ENCODE measurements around the gene MAP2. TPM values are rescaled to one million over a fixed set of nuclear protein-coding genes. Genes with fewer than 3 reads are reported as not detected.

MAP2 gene
- total and polyA plus RNA-seq, 2 of the 13 experiments (the other 11 are each of a cell fraction or from before 2014, with no cell fraction given), result 0.08 TPM; not detected in 1

DNA sequence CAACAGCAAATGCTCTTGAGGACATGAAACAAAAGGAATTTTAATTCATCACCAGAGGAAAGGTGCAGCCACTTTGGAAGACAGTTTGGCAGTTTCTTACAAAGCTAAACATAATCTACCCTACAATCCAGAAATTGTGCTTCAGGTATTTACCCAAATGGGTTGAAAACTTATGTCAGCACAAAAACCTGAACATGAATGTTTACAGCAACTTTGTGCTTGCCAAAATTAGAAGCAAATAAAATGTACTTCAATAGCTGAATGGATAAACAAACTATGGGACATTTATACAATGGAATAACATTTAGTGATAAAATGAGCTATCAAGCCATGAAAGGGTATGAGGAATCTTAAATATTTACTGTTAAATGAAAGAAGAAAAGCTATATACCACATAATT lies 6.9 kb upstream of the MAP2 start:
- FAIRE-seq (no peak), ATAC-seq (no peak), DNase-seq (ENCODE audit: low spot score) (no peak)
- POLR2A ChIA-PET, result no interaction called here
- TF ChIP-seq ZNF232 (CRISPR knock-in tag; IDR thresholded peaks at IDR 0.05; ENCODE audit: borderline replicate concordance), result no peak
- TF ChIP-seq ZNF264 (CRISPR knock-in tag; IDR thresholded peaks at IDR 0.05), result no peak
- TF ChIP-seq ZNF101 (CRISPR knock-in tag; IDR thresholded peaks at IDR 0.05; ENCODE audit: borderline replicate concordance, low read depth), result no peak
- no peak for TF ChIP-seq NCOA2 (CRISPR knock-in tag; IDR thresholded peaks at IDR 0.05)
- TF ChIP-seq TCF7L2 (IDR thresholded peaks at IDR 0.05; ENCODE audit: low read depth, low read length), result no peak
- TF ChIP-seq, protein P1, sequence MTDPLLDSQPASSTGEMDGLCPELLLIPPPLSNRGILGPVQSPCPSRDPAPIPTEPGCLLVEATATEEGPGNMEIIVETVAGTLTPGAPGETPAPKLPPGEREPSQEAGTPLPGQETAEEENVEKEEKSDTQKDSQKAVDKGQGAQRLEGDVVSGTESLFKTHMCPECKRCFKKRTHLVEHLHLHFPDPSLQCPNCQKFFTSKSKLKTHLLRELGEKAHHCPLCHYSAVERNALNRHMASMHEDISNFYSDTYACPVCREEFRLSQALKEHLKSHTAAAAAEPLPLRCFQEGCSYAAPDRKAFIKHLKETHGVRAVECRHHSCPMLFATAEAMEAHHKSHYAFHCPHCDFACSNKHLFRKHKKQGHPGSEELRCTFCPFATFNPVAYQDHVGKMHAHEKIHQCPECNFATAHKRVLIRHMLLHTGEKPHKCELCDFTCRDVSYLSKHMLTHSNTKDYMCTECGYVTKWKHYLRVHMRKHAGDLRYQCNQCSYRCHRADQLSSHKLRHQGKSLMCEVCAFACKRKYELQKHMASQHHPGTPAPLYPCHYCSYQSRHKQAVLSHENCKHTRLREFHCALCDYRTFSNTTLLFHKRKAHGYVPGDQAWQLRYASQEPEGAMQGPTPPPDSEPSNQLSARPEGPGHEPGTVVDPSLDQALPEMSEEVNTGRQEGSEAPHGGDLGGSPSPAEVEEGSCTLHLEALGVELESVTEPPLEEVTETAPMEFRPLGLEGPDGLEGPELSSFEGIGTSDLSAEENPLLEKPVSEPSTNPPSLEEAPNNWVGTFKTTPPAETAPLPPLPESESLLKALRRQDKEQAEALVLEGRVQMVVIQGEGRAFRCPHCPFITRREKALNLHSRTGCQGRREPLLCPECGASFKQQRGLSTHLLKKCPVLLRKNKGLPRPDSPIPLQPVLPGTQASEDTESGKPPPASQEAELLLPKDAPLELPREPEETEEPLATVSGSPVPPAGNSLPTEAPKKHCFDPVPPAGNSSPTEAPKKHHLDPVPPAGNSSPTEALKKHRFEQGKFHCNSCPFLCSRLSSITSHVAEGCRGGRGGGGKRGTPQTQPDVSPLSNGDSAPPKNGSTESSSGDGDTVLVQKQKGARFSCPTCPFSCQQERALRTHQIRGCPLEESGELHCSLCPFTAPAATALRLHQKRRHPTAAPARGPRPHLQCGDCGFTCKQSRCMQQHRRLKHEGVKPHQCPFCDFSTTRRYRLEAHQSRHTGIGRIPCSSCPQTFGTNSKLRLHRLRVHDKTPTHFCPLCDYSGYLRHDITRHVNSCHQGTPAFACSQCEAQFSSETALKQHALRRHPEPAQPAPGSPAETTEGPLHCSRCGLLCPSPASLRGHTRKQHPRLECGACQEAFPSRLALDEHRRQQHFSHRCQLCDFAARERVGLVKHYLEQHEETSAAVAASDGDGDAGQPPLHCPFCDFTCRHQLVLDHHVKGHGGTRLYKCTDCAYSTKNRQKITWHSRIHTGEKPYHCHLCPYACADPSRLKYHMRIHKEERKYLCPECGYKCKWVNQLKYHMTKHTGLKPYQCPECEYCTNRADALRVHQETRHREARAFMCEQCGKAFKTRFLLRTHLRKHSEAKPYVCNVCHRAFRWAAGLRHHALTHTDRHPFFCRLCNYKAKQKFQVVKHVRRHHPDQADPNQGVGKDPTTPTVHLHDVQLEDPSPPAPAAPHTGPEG (CRISPR knock-in tag; IDR thresholded peaks at IDR 0.05), result no peak
- TF ChIP-seq AGO1 (IDR thresholded peaks at IDR 0.05; ENCODE audit: low read depth, low read length, poor library complexity, severe bottlenecking), result no peak
- TF ChIP-seq, protein P2, sequence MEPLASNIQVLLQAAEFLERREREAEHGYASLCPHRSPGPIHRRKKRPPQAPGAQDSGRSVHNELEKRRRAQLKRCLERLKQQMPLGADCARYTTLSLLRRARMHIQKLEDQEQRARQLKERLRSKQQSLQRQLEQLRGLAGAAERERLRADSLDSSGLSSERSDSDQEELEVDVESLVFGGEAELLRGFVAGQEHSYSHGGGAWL (CRISPR knock-in tag; IDR thresholded peaks at IDR 0.05), result no peak
- TF ChIP-seq SUZ12 (IDR thresholded peaks at IDR 0.05; ENCODE audit: low read depth, low read length), result no peak
- TF ChIP-seq HDAC2 (CRISPR knock-in tag; IDR thresholded peaks at IDR 0.05), result no peak
- no peak for TF ChIP-seq NFYC (CRISPR knock-in tag; IDR thresholded peaks at IDR 0.05)
- TF ChIP-seq, protein P3, sequence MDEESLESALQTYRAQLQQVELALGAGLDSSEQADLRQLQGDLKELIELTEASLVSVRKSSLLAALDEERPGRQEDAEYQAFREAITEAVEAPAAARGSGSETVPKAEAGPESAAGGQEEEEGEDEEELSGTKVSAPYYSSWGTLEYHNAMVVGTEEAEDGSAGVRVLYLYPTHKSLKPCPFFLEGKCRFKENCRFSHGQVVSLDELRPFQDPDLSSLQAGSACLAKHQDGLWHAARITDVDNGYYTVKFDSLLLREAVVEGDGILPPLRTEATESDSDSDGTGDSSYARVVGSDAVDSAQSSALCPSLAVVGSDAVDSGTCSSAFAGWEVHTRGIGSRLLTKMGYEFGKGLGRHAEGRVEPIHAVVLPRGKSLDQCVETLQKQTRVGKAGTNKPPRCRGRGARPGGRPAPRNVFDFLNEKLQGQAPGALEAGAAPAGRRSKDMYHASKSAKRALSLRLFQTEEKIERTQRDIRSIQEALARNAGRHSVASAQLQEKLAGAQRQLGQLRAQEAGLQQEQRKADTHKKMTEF (CRISPR knock-in tag; IDR thresholded peaks at IDR 0.05), result no peak
- TF ChIP-seq CEBPG (CRISPR knock-in tag; IDR thresholded peaks at IDR 0.05), result no peak
- TF ChIP-seq ZBTB20 (CRISPR knock-in tag; IDR thresholded peaks at IDR 0.05; ENCODE audit: borderline replicate concordance, low read depth), result no peak
- H4K20me1 ChIP-seq (ENCODE audit: insufficient read depth, low read length), result no peaks in the 10 kb centered on the region
- no peaks in the 10 kb centered on the region for H3K36me3 ChIP-seq (replicated peaks in 1 of 2; ENCODE audit: control insufficient read depth in 1 of 2, insufficient read depth in 2 of 2, low read length in 2 of 2)
- H3K27ac ChIP-seq (ENCODE audit: extremely low read length, insufficient read depth, low read length), result no peak overlapping the region
- no peak overlapping the region for H3K9ac ChIP-seq (ENCODE audit: insufficient read depth, low read depth, low read length)
- intact Hi-C loops (cut with micrococcal nuclease; ENCODE audit: unreplicated experiment) (no loop called here), in situ Hi-C loops (cut with HindIII; ENCODE audit: extremely low pct_ligation_motif_present, low pct_unique_long_range_greater_than_20kb) (no loop called here)
- peaks cover 20% of the 10 kb centered on the region for H3K9me3 ChIP-seq (ENCODE audit: low read length)
- H3K4me1 ChIP-seq (ENCODE audit: insufficient read depth, low read length), result no peaks in the 10 kb centered on the region
- H3K79me2 ChIP-seq (ENCODE audit: insufficient read depth, low read length), result no peaks in the 10 kb centered on the region
- H3K4me2 ChIP-seq (ENCODE audit: low read depth, low read length), result no peak overlapping the region
- no peak overlapping the region for H3K4me3 ChIP-seq (replicated peaks in 1 of 3; ENCODE audit: insufficient read depth in 1 of 3, low read depth in 2 of 3, low read length in 3 of 3)
- no peak overlapping the region for H2AFZ ChIP-seq (ENCODE audit: low read length)
- H3K27me3 ChIP-seq (ENCODE audit: control insufficient read depth in 1 of 2, insufficient read depth in 2 of 2, low read length in 2 of 2), result no peaks in the 10 kb centered on the region
- CTCF ChIA-PET (ENCODE audit: low intra/inter-chr PET ratio, low total read pairs), result no interaction called here
- BruUV-seq (replicated peaks), result no TSS peak

All from HepG2 (cell line).